Neural cell (in vitro differentiated cells): ENCODE results near the gene SEC16A. TPM values are rescaled to one million over a fixed set of nuclear protein-coding genes. Genes with fewer than 3 reads are reported as not detected.

ENCODE experiments used
- H2AFZ ChIP-seq: fragments of 200-600, 300-800 bp; sonication (generic), shearing (Covaris generic); 2 replicates; pipeline ENCODE4 v1.6.0; 2014; ENCODE audit warnings: low read depth, mild to moderate bottlenecking, antibody characterized with exemption, low read length, moderate library complexity
- H3F3A ChIP-seq: fragments of 200-600 bp; shearing (Covaris generic); 2 replicates; pipeline ENCODE4 v1.6.1; 2016; ENCODE audit warnings: mild to moderate bottlenecking, moderate library complexity, mixed read lengths, antibody characterized with exemption, low read length; ENCODE audit not compliant: insufficient read depth, poor library complexity, severe bottlenecking
- H3K27ac ChIP-seq: fragments of 200-600, 300-800 bp; sonication (generic), shearing (Covaris generic); 2 replicates; pipeline ENCODE4 v1.5.1; 2014; ENCODE audit warnings: mild to moderate bottlenecking, low read length, moderate library complexity
- H3K27me3 ChIP-seq: fragments of 300-800, 200-600 bp; sonication (generic), shearing (Covaris generic); 2 replicates; pipeline ENCODE4 v1.6.0; 2014; ENCODE audit warnings: mild to moderate bottlenecking, low read depth, low read length, moderate library complexity; ENCODE audit not compliant: insufficient read depth
- H3K36me3 ChIP-seq: fragments of 300-800, 200-600 bp; sonication (generic), shearing (Covaris generic); 2 replicates; pipeline ENCODE4 v1.5.1; 2014; ENCODE audit warnings: mild to moderate bottlenecking, antibody characterized with exemption, low read length, moderate library complexity; ENCODE audit not compliant: insufficient read depth
- H3K4me2 ChIP-seq: fragments of 300-800, 200-600 bp; sonication (generic), shearing (Covaris generic); 2 replicates; pipeline ENCODE4 v1.6.0; 2014; ENCODE audit warnings: mild to moderate bottlenecking, low read length
- H3K4me3 ChIP-seq: fragments of 300-800, 200-600 bp; sonication (generic), shearing (Covaris generic); 2 replicates; pipeline ENCODE4 v1.5.1; 2014; ENCODE audit warnings: mild to moderate bottlenecking, low read length, moderate library complexity
- H3K79me2 ChIP-seq: fragments of 200-600 bp; shearing (Covaris generic); replicated peaks from 2 replicates; pipeline ENCODE4 v1.6.0; 2014; ENCODE audit warnings: mild to moderate bottlenecking, low read length, moderate library complexity; ENCODE audit not compliant: insufficient read depth
- H3K9ac ChIP-seq: fragments of 300-800, 200-600 bp; sonication (generic), shearing (Covaris generic); 2 replicates; pipeline ENCODE4 v1.6.1; 2016; ENCODE audit warnings: mild to moderate bottlenecking, low read length, mixed read lengths
- H3K9me2 ChIP-seq: fragments of 200-600 bp; shearing (Covaris generic); 2 replicates; pipeline ENCODE4 v1.6.1; 2016; ENCODE audit warnings: mild to moderate bottlenecking, low read length, mixed read lengths; ENCODE audit not compliant: insufficient read depth
- H3K9me3 ChIP-seq: fragments of 200-600, 300-800 bp; sonication (generic), shearing (Covaris generic); 2 replicates; pipeline ENCODE4 v1.6.1; 2016; ENCODE audit warnings: mild to moderate bottlenecking, mixed run types, low read length, moderate library complexity, mixed read lengths
- H4K20me1 ChIP-seq: fragments of 200-600 bp; shearing (Covaris generic); 2 replicates; pipeline ENCODE4 v1.6.1; 2016; ENCODE audit warnings: mild to moderate bottlenecking, mixed run types; ENCODE audit not compliant: insufficient read depth
- EP300 ChIP-seq: fragments of 450-650 bp; conservative IDR thresholded peaks from 2 replicates; pipeline ENCODE4 v1.6.1; 2014; ENCODE audit warnings: antibody characterized with exemption, mild to moderate bottlenecking, moderate library complexity; ENCODE audit not compliant: poor library complexity, severe bottlenecking
- EZH2 ChIP-seq: fragments of 200-600, 300-800 bp; shearing (Covaris generic), sonication (generic); IDR thresholded peaks from 2 replicates; pipeline ENCODE4 v1.6.1; 2014; ENCODE audit warnings: antibody characterized with exemption, low read length, borderline replicate concordance, mild to moderate bottlenecking; ENCODE audit not compliant: insufficient read depth, poor library complexity, severe bottlenecking
- MXI1 ChIP-seq: fragments of 450-650 bp; conservative IDR thresholded peaks from 2 replicates; pipeline ENCODE4 v1.6.1; 2014; ENCODE audit warnings: antibody characterized with exemption, mild to moderate bottlenecking; ENCODE audit not compliant: poor library complexity, severe bottlenecking
- POLR2AphosphoS5 ChIP-seq: IDR thresholded peaks from 2 replicates; pipeline ENCODE4 v1.6.1; 2012
- RAD21 ChIP-seq: fragments of 450-650 bp; conservative IDR thresholded peaks from 2 replicates; pipeline ENCODE4 v1.6.1; 2014; ENCODE audit warnings: antibody characterized with exemption, mild to moderate bottlenecking, moderate library complexity
- SMC3 ChIP-seq: fragments of 450-650 bp; conservative IDR thresholded peaks from 2 replicates; pipeline ENCODE4 v1.6.1; 2014; ENCODE audit warnings: antibody characterized with exemption, mild to moderate bottlenecking, moderate library complexity; ENCODE audit not compliant: poor library complexity
- TAF1 ChIP-seq: IDR thresholded peaks from 2 replicates; pipeline ENCODE4 v1.6.1; 2012; ENCODE audit warnings: low read depth
- polyA plus RNA-seq: library from polyadenylated mRNA; depleted of rRNA; stranded (reverse); fragments of >200 nt; gene quantifications from 2 replicates; pipeline ENCODE4 v1.2.3, GENCODE V29; 2014
- TF ChIP-seq, protein P1 (sequence below): IDR thresholded peaks from 2 replicates; pipeline ENCODE4 v1.6.1; 2012; ENCODE audit warnings: borderline replicate concordance
- TF ChIP-seq, protein P2 (sequence below): fragments of 450-650 bp; IDR thresholded peaks from 2 replicates; pipeline ENCODE4 v1.5.1; 2014; ENCODE audit warnings: antibody characterized with exemption, mild to moderate bottlenecking, moderate library complexity; ENCODE audit not compliant: poor library complexity, severe bottlenecking

The SEC16A gene
- polyA plus RNA-seq, 1 donor from 2014 or later, result 15.4 TPM

DNA sequence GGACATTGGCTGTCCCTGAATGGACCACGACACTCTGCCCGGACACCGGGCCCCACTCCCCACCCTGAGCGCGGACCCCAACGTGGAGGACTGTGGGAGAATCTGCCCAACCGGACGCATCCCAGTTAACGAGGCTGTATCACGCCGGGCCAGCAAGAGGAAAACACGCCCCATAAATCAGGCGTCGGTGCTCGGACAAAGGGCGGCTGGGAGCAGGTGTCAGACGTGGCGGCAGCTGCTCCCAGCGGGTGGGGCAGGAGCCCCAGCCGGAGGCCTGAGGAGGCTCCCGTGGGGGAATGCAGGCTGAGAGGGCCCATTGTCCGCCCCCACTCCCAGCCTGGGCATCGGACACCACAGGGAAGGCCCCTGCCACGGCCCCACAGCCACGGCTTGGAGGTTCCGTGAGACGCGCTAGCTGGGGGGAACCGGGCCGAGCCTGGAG is 43.8 kb upstream of the SEC16A start:
- no peak overlapping the region for H3K4me3 ChIP-seq
- H3K27ac ChIP-seq, result no peak overlapping the region
- no peak overlapping the region for H2AFZ ChIP-seq
- no peaks in the 10 kb centered on the region for H3F3A ChIP-seq
- H3K4me2 ChIP-seq, result no peak overlapping the region
- H3K9me3 ChIP-seq, result no peaks in the 10 kb centered on the region
- H3K36me3 ChIP-seq, result no peaks in the 10 kb centered on the region
- H4K20me1 ChIP-seq, result no peaks in the 10 kb centered on the region
- TF ChIP-seq POLR2AphosphoS5 (no peak), EP300 (no peak), SMC3 (no peak), TAF1 (no peak)
- no peak overlapping the region for H3K9ac ChIP-seq
- no peaks in the 10 kb centered on the region for H3K27me3 ChIP-seq
- peaks cover 38% of the 10 kb centered on the region for H3K79me2 ChIP-seq
- H3K9me2 ChIP-seq, result no peaks in the 10 kb centered on the region

DNA sequence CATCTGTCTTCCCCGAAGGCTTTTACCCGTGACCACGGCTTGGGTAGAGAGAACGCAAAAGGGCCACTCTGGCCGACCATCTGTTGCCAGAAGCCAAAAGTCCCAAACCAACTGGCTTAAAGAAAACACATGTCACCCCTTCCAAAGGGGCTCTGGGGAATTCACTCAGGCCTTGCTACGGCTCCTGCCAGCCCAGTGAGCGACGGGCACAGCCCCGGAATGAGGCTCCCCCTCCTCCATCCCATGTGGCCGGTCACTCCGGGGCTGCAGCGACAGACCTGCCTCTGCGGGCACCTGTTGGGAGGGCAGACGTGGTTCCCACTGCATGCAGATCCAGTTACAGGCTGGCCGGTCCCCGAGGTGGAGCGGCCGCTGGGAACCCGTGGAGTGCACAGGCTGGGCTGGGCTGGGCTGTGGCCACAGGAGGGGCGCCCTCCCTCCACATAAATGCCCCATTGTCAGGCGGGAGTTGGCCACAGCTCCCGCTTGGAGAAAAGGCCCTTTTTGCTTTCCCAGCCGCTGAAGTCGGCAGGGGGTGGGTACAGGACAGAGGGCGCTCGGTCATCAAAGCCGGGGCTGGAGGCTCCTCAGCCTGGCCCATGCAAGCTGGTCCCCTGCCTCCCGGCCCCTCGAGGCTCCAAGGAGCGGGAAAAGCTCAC is 43.1 kb upstream of the SEC16A start:
- Histone ChIP-seq H3K9me3 (no peaks in the 10 kb centered on the region), H4K20me1 (no peaks in the 10 kb centered on the region), H3K36me3 (no peaks in the 10 kb centered on the region), H3K9me2 (no peaks in the 10 kb centered on the region), H2AFZ (no peak overlapping the region), H3K4me2 (no peak overlapping the region), H3K27ac (no peak overlapping the region), H3K4me3 (no peak overlapping the region), H3K79me2 (peaks cover 32% of the 10 kb centered on the region), H3K9ac (no peak overlapping the region), H3F3A (no peaks in the 10 kb centered on the region), H3K27me3 (no peaks in the 10 kb centered on the region)
- TF ChIP-seq POLR2AphosphoS5, result no peak
- no peak for TF ChIP-seq EP300
- no peak for TF ChIP-seq RAD21
- TF ChIP-seq, protein P1, sequence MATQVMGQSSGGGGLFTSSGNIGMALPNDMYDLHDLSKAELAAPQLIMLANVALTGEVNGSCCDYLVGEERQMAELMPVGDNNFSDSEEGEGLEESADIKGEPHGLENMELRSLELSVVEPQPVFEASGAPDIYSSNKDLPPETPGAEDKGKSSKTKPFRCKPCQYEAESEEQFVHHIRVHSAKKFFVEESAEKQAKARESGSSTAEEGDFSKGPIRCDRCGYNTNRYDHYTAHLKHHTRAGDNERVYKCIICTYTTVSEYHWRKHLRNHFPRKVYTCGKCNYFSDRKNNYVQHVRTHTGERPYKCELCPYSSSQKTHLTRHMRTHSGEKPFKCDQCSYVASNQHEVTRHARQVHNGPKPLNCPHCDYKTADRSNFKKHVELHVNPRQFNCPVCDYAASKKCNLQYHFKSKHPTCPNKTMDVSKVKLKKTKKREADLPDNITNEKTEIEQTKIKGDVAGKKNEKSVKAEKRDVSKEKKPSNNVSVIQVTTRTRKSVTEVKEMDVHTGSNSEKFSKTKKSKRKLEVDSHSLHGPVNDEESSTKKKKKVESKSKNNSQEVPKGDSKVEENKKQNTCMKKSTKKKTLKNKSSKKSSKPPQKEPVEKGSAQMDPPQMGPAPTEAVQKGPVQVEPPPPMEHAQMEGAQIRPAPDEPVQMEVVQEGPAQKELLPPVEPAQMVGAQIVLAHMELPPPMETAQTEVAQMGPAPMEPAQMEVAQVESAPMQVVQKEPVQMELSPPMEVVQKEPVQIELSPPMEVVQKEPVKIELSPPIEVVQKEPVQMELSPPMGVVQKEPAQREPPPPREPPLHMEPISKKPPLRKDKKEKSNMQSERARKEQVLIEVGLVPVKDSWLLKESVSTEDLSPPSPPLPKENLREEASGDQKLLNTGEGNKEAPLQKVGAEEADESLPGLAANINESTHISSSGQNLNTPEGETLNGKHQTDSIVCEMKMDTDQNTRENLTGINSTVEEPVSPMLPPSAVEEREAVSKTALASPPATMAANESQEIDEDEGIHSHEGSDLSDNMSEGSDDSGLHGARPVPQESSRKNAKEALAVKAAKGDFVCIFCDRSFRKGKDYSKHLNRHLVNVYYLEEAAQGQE, result no peak
- TF ChIP-seq, protein P2, sequence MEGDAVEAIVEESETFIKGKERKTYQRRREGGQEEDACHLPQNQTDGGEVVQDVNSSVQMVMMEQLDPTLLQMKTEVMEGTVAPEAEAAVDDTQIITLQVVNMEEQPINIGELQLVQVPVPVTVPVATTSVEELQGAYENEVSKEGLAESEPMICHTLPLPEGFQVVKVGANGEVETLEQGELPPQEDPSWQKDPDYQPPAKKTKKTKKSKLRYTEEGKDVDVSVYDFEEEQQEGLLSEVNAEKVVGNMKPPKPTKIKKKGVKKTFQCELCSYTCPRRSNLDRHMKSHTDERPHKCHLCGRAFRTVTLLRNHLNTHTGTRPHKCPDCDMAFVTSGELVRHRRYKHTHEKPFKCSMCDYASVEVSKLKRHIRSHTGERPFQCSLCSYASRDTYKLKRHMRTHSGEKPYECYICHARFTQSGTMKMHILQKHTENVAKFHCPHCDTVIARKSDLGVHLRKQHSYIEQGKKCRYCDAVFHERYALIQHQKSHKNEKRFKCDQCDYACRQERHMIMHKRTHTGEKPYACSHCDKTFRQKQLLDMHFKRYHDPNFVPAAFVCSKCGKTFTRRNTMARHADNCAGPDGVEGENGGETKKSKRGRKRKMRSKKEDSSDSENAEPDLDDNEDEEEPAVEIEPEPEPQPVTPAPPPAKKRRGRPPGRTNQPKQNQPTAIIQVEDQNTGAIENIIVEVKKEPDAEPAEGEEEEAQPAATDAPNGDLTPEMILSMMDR, result no peak
- no peak for TF ChIP-seq TAF1
- no peak for TF ChIP-seq SMC3
- TF ChIP-seq MXI1, result no peak
- TF ChIP-seq EZH2, result no peak
